GM21717 (cell line): ENCODE measurements around the gene ID4.
"Not testable (repeated sequence)": the region's sequence is repeated elsewhere in the genome, so short reads cannot be mapped to it uniquely, and the experiment has no call there.

Experiments used
- ATAC-seq: cut with Tn5 transposase; IDR thresholded peaks from one replicate; pipeline ENCODE4 v1.9.1; 2021; ENCODE audit warnings: mild to moderate bottlenecking, moderate library complexity; ENCODE audit not compliant: unreplicated experiment

Gene ID4

GRCh38 chr6:19831358-19831757, 5.8 kb upstream of the ID4 start:
- ATAC-seq: no peak

- no peak for ATAC-seq
Observed at GRCh38 chr6:19833947-19834346, 3.2 kb upstream of the ID4 start.

- ATAC-seq: no peak
Observed at GRCh38 chr6:19834858-19835257, 2.3 kb upstream of the ID4 start.

GRCh38 chr6:19835605-19836004, 1.6 kb upstream of the ID4 start:
- ATAC-seq: no peak

- ATAC-seq: no peak
Observed at GRCh38 chr6:19837511-19838441, 606 bp downstream of the ID4 start.

- ATAC-seq: no peak
Observed at GRCh38 chr6:19838442-19839236, 1.5 kb downstream of the ID4 start.

GRCh38 chr6:19839237-19839546, 2.0 kb downstream of the ID4 start:
- ATAC-seq: no peak

GRCh38 chr6:19839788-19840187, 2.6 kb downstream of the ID4 start:
- ATAC-seq: no peak

- ATAC-seq: no peak
Observed at GRCh38 chr6:19841181-19841580, 4.0 kb downstream of the ID4 start.

- ATAC-seq: no peak
Observed at GRCh38 chr6:19842030-19842615, 5.0 kb downstream of the ID4 start.

- ATAC-seq: no peak
Observed at GRCh38 chr6:19844689-19845088, 7.5 kb downstream of the ID4 start.

GRCh38 chr6:19845266-19846041, 8.3 kb downstream of the ID4 start:
- ATAC-seq: no peak

- ATAC-seq: no peak
Observed at GRCh38 chr6:19848465-19849029, 11.4 kb downstream of the ID4 start.

- no peak for ATAC-seq
Observed at GRCh38 chr6:19849196-19849595, 12.0 kb downstream of the ID4 start.

GRCh38 chr6:19849755-19850154, 12.6 kb downstream of the ID4 start:
- ATAC-seq: no peak

GRCh38 chr6:19851241-19852089, 14.3 kb downstream of the ID4 start:
- no peak for ATAC-seq

GRCh38 chr6:19852090-19852457, 14.9 kb downstream of the ID4 start:
- no peak for ATAC-seq

- ATAC-seq: no peak
Observed at GRCh38 chr6:19852927-19853326, 15.8 kb downstream of the ID4 start.

GRCh38 chr6:19854421-19855015, 17.3 kb downstream of the ID4 start:
- ATAC-seq: not testable (repeated sequence)
